NCI-H1092 treated with DMSO at 0.1 percent for 48 hours (cell line): Measurements from ENCODE around the gene RNF130.
"Not testable (repeated sequence)": the region's sequence is repeated elsewhere in the genome, so short reads cannot be mapped to it uniquely, and the experiment has no call there.

Source experiments
- DNase-seq: peaks from one replicate; lab custom pipeline; 2025; lab: John Stamatoyannopoulos, UW

The RNF130 gene

DNA sequence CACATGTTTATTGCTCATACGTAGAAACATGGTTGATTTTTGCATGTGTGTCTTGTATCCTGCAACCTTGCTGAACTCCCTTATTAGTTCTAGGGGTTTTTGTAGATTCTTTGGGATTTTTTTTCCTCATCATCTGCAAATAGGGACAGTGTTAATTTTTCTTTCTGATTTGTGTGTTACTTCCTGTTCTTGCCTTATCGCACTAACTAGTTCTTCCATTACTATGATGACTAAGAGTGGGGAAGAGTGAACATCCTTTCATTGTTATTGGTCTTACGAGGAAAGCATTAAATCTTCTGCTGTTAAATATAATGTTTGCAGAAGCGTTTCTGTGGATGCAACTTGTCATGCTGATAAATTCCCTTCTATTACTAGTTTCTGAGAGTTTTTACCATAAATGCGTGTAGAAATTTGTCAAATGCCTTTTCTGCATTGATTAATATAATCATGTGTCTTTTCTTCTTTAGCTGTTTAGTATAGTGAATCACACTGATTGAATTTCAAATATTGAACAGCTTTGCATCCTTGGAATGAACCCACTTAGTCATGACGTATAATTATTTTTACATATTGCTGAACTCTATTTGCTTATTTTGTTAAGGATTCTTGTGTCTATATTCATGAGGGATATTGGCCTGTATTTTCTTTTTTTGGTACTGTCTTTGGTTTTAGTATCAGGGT is 32.1 kb upstream of the RNF130 start:
- no peak for DNase-seq

DNA sequence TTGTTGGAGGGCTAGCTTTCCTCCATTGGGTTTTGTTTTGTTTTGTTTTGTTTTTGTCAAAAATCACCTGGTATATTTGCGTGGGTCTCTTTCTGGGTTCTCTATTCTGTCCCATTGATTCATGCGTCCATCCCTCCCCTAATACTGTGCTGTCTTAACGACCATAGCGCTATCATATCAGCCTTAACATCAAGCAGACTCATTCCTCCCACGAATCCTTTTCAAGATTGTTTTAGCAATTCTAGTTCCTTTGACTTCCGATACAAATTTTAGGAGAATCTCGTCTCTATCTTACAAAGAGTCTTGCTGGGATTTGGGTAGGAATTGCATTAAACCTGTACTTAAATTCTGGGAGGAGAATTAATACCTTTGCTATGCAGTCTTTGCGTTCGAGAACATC is 31.1 kb upstream of the RNF130 start:
- no peak for DNase-seq

DNA sequence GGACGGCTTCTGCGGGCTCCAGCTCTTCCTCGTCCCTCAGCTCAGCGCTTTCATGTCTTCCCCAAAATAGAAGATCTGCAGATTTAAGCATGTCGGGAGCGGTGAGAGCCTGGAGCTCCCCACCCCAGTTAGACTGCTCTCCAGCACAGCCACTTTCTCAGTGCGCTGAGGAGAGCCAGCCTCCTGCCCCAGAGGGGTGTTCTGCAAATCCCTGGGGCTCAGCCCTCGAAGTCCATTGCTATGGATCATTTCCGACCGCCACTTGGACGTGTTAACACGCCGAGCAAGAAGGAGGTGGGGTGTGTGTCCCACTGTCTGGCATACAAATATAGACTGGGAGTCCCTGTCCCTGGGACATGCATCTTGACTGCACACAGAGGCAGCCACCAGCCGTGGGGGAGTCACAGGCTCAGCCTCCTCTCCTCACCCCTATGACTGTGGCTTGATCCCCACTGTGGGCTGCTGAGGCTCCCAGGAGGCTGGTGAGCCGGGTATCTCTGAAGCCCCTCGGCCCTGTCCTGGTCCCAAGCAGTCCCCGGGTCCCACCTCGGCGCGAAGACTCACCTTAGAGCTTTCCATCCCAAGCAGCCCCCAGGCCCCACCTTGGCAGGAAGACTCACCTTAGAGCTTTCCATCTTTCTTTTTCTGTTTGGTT is 30.0 kb upstream of the RNF130 start:
- no peak for DNase-seq

DNA sequence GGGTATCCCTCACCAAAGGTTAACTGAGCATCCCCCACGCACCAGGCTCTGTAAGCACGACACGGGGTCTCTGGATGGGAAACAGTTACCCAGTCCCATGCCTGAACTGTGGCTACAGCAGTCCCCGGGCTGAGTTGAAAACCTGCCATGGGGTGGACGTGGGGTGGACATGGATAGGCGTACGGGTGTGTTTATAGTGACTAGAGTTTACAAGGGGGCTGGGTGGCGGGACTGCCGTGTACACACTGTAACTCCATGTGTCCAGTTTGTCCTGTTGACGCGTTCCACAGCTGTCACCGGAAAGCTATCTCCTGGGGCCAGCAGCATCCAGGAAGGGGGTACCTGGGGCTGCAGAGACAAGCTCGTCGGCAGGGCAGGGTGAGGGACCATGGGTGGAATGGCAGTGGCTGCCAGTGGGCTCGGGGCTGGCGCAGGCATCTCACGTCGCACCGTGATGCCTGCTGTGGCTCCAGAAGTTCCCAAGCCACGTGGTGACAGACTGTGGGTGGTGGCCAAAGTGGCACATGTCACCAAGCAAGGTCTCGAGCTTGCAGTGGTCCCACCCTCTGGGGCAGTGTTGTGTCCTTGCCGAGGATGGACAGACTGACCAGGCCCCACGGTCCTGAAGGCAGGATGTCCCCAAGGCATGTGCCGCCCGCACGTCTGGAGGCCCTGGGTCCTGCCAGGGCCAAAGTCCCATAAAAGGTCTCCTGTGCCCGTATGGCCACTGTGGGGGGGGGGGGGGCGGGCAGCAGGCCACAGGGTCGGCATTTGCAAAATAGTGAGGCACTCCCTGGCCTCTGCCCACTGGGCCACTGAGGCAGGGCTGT is 29.3 kb upstream of the RNF130 start:
- DNase-seq: no peak

- no peak for DNase-seq
Measured at GRCh38 chr5:180099733-180100611, 28.4 kb upstream of the RNF130 start.

GRCh38 chr5:180098991-180099732 is 27.6 kb upstream of the RNF130 start:
- DNase-seq: no peak

GRCh38 chr5:180098526-180098925 is 27.0 kb upstream of the RNF130 start:
- no peak for DNase-seq

GRCh38 chr5:180097926-180098325 is 26.4 kb upstream of the RNF130 start:
- DNase-seq: no peak

- no peak for DNase-seq
Measured at GRCh38 chr5:180097163-180097894, 25.8 kb upstream of the RNF130 start.

DNA sequence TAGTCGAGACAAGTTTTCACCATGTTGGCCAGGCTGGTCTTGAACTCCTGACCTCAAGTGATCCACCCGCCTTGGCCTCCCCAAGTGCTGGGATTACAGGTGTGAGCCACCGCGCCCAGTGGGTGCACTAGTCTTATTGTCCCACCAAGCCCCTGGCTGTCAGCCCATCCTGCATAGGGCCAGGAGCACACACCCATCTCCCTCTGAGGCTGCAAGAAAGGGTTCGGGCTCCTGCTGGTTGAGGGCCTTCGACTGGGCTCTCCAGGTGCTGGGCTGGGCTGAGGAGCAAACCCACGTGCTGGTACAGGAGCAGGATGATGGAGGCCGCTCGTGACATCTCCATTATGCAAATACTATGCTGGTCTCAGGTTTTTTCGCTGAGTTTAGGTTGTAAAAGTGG is 25.1 kb upstream of the RNF130 start:
- no peak for DNase-seq

GRCh38 chr5:180095545-180095944 is 24.0 kb upstream of the RNF130 start:
- DNase-seq: no peak

DNA sequence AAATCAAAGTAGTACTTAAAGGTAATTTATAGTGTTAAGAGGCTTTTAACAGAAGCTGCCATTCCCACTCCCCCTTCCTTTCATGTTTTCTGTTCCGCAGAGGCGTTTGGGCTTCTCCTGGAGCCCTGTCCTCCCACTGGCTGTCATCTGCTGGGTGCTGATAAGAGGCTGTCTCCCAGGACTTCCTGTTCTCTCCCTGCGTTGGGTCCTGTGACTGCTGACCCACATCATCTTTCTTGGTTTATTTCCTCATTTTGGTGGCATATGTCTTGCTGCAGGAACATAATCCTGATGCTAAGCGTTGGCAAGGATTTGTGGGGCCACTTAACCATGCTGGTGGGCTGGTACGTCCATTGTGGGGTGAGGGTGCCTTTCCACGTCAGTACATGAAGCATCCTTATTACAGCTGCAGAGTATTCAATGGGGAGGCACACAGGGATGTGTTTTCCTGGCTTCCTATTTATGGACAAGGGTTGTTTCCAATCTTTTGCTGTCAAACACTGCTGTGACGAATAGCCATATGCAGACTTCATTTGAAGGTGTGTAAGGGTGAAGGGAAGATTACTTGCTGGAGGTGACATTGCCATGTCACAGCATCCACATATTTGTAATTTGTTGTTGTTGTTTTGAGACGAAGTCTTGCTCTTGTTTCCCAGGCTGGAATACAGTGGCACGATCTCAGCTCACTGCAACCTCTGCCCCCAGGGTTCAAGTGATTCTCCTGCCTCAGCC is 22.3 kb upstream of the RNF130 start:
- no peak for DNase-seq

GRCh38 chr5:180093241-180093640 is 21.7 kb upstream of the RNF130 start:
- no peak for DNase-seq

- DNase-seq: peak; percentile 3
Measured at GRCh38 chr5:180090769-180091546, 19.4 kb upstream of the RNF130 start.

DNA sequence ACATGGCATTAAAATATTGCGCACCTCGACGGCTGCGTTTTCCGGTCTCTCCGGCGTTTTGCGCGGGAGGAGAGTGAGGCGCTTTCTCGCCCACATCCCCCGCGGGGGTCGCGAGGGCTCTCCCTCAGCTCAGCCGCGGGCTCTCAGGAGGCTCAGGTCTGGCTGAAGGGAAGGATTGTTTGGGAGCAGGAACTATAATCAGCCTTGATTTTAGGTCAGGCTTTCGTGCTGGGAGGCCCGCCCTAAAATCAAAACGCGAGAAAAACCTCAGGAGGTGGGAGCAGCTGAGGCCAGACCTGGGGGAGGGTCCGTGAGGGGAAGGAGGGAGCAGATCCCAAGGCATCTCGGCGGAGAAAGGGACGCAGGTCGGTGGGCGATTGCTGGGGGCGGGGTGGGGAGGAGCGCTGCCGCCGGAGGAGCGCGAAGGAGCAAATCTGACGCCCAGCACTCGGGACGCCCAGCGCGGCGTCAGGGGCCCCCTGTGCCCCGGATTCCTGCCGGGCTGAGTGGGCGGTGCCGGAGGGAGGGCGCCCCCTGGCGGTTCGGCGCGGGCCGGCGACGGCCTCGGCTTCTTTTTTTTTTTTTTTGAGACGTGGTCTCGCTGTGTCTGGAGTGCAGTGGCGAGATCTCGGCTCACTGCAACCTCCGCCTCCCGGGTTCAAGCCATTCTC is 18.7 kb upstream of the RNF130 start:
- DNase-seq: peak; percentile 27

- DNase-seq: not testable (repeated sequence)
Measured at GRCh38 chr5:180089628-180090027, 18.1 kb upstream of the RNF130 start.

GRCh38 chr5:180088561-180088960 is 17.0 kb upstream of the RNF130 start:
- DNase-seq: no peak

DNA sequence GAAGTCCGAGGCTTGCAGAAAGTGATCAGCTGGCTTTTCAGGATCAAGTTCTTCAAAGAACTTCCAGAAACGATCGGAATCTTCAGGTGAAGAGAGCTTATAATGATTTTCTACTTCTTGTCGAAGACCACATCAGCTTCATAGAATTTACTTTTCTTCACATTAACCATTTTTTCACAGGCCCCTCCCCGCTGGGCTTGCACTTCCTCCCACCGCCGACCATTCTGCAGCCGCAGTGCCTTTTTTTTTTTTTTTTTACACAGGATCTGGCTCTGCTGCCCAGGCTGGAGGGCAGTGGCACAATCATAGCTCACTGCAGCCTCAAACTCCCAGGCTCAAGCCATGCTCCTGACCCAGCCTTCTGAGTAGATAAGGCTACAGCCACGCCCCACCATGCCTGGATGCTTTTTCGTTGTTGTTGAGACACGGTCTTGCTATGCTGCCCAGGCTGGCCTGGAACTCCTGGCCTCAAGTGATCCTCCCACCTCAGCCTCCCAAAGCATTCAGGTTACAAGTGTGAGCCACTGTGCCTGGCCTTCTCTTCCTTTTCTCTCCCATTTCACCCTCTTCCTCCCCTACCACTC is 15.3 kb upstream of the RNF130 start:
- no peak for DNase-seq
